ENCODE data around the gene HOMER2.

The HOMER2 gene

DNA sequence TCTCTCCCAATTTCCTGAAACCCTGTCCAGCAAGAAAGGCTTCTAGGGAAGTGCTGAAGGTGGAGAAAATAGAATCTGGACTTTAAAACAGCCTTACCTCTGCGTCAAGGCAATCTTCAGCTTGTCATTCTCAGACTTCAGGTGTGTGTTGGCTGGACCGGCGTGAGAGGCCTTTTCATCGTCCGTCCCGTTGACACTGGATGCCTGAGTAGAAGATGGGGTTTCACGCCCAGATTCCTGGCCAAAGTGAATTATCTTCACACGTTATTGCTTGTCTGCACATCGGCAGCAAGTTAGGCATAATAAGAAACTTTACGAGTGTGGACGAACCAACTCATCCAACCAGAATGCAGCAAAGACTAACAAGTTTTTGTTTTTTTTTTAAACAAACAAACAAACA is 93.6 kb downstream of the HOMER2 start:
- DNase-seq (ENCODE audit: low read depth in 2 of 2) = no peak

DNA sequence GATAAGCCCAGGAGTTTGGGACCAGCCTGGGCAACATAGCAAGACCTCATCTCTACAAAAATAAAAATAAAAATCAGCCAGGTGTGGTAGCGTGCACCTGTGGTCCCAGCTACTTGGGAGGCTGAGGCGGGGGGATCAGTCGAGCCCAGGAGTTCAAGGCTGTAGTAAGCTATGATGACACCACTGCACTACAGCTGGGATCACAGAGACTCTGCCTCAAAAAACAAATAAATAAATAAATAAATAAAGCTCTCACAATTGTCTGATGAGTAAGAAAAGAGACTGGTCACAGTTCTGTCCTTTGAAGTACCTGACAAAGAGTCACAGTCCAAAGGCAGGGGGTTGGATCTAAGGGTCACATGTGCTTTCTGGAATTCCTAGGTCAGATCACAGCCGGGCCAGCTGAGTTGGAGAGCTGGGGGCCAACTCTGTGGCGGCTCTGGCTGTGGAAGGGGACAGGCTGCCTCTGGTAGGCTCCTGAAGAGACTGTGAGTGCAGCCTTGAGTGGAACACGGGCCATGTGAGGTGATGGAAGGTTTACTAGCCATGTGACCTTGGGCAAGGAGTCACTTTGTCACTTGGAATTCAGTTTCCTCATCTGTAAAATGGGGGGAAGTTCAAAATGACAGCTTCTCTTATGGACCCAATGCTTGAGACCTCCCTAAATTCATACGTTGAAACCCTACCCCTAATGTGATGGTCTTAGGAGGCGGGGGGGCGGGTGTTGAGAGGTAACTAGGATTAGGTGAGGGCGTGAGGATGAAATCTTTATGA is 95.9 kb downstream of the HOMER2 start:
- DNase-seq (ENCODE audit: low read depth in 2 of 2) = no peak

- DNase-seq (ENCODE audit: low read depth in 2 of 2) = no peak
Observed at GRCh38 chr15:82855286-82856100, 97.0 kb downstream of the HOMER2 start.

DNA sequence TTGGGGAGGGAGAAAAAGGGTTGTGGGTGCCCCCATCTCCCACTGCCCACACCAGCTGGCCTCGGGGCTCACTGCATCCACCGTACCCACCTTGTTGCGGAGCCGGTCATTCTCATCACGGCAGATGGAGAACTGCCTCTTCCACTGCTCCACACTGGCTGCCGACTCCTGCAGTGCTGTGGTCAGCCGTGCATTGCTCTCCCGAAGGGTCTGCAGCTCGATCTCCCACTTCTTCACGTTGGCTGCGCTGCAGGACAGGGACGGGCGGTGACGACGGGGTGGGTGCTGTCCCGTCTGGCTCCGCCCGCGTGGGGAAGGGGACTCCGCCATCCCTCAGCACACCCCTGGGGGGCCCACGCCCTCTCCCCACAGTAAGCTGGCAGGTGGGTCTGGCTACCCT is 98.0 kb downstream of the HOMER2 start:
- no peak for DNase-seq (ENCODE audit: low read depth in 2 of 2)

- DNase-seq (ENCODE audit: low read depth in 2 of 2) = no peak
Observed at GRCh38 chr15:82852941-82853561, 99.5 kb downstream of the HOMER2 start.

DNA sequence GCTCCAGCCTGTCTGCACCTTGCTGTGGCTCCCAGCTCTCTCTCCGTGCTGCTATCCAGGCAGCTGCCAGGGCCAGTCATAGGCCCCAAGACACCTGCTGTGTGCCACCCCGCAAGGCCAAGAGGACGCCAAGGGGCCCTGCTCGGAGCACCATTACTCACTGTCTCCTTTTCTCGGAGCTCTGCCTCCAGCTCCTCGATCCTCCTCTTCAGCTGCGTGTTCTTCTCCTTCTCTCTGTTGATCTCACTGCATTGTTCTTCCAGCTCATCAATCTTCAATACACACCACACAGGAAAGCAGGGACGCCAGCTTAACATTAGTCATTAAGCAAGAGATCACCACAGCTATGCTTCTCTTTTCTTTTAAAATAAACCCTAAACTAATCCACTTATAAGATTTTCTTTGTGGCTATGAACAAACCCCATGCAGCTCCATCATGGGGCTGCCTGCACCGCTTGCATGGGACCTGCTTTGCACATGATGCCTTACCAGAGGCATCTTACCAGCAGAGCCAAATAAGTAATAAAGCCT is 100.5 kb downstream of the HOMER2 start:
- no peak for DNase-seq (ENCODE audit: low read depth in 2 of 2)

- DNase-seq (ENCODE audit: low read depth in 2 of 2) = no peak
Observed at GRCh38 chr15:82851306-82851850, 101.1 kb downstream of the HOMER2 start.

DNA sequence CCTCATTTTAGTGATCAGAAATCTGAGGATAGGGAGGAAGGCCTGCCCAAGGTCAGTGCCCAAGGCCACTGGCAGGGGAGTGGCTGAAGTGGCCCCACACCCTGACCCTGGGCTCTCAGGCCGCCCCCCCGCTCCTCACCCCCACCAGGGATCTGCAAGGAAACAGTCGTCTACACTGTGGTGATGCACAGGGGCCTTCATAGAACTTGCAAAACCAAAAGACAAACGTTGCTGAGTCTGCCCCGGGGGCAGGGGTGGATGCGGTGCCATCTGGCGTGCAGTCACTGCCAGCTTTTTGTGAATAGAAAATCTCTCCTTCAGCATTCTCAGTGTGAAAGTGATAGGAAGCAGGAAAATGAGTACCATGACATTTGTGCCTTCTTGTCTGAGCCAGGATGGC is 101.8 kb downstream of the HOMER2 start:
- no peak for DNase-seq (ENCODE audit: low read depth in 2 of 2)

- DNase-seq (ENCODE audit: low read depth in 2 of 2) = peak in 1 of 2 donors; percentile 6
Observed at GRCh38 chr15:82849556-82850512, 102.7 kb downstream of the HOMER2 start.

- no peak for DNase-seq (ENCODE audit: low read depth in 2 of 2)
Observed at GRCh38 chr15:82848241-82848993, 104.1 kb downstream of the HOMER2 start.

DNA sequence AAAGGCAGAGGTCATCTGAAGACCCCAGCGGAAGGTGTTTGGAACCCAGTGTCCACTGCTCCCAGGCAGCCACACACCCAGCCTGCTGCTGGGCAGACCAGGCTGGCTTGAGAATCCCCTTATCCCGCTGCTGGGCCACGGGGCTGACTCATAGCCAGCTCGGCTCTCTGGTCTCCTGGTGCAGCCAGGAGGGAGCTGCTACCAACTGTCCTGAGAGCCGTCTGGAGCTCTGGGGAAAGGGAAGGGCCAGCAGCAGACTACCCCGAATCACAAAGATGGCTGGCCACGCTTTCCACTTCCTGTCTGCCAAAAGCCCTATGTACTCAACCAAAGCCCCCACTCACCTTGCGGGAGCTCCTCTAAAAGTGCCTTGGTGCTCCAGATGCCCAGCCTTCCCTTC is 104.8 kb downstream of the HOMER2 start:
- no peak for DNase-seq (ENCODE audit: low read depth in 2 of 2)

GRCh38 chr15:82846621-82847020 is 105.9 kb downstream of the HOMER2 start:
- DNase-seq (ENCODE audit: low read depth in 2 of 2) = no peak

- DNase-seq (ENCODE audit: low read depth in 2 of 2) = no peak
Observed at GRCh38 chr15:82845686-82846085, 106.8 kb downstream of the HOMER2 start.

DNA sequence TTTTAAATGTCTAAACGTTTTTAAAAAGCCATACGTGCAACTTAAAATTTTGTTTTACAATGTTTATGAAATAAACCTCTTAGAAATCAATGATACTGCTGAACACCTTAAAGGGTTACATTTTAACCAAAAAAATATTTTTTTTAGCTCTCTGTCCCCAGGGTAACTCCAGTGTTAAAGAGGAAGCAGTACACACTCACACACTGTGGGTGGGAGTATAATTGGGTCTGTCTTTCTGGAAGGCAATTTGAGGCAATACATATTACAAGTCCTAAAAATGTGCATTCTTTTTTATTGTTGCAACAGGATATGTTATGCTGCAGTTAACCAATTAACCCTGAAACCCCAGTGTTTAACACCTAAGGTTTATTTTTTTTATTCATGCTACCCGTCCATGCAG is 109.0 kb downstream of the HOMER2 start:
- no peak for DNase-seq (ENCODE audit: low read depth in 2 of 2)

- DNase-seq (ENCODE audit: low read depth in 2 of 2) = no peak
Observed at GRCh38 chr15:82840166-82840565, 112.4 kb downstream of the HOMER2 start.

DNA sequence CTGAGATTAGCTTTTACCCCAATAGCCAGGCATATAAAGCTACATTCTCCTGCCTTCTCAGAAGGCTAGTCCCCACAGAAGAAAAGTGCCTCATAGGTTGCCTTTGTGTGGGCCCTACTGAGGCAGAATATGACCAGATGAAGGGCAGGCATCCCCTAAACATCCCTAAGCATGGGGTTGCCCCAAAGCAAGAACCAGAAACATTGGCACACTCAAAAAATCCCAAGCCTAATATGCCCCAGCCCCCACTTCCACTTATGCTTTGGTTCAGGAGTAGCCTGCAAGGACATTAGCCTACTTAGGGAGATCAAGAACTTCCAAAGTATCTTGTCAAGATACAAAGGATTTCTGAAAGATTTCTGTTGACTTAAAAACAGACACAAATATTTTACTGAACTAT is 113.4 kb downstream of the HOMER2 start:
- no peak for DNase-seq (ENCODE audit: low read depth in 2 of 2)

DNA sequence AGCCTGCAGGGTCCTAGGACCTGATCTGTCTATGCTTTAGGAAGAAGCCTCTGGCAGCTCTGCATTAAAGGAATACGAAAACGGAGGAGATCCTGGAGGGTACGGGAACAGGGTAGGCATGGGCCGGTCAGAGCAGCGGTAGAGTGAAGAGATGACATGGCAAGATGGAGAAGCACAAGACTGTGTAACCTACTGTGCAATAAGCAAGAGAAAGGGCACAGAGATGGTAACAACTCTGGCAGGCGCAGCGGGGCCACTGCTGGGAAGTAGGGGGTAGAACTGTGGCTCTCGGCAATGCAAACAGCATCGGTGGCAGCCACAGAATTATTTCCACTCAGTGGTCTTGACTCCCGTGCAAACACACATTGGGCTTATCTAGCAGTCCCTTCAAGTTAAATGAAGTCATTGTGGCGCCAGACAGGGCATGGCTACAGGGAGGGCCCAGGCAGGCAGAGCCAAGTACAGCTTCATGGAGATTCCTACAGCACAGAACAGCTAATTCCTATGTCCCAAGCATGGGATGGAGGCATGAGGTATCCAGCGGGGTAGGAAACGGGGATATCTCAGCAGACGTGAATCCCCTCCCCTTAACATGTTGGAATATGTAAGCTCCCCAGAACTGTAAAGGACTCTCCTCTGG is 114.3 kb downstream of the HOMER2 start:
- DNase-seq (ENCODE audit: low read depth in 2 of 2) = no peak

GRCh38 chr15:82835391-82835917 is 117.1 kb downstream of the HOMER2 start:
- no peak for DNase-seq (ENCODE audit: low read depth in 2 of 2)

DNA sequence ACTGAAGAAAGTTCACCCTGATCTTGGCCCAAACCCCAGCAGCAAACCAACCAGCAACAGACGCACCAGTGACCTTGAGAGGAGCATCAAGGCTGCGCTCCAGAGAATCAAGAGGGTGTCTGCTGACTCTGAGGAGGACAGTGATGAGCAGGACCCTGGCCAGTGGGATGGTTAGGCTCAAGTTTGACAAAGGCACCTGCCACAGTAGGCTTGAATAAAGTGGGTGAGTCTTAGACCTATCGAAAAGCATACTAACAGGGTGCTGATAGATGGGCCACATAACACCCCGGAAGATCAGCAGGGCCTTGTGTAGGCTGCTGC is 119.2 kb downstream of the HOMER2 start:
- no peak for DNase-seq (ENCODE audit: low read depth in 2 of 2)

All from stimulated activated CD8-positive, alpha-beta memory T cell treated with anti-CD3 and anti-CD28 coated beads, Interleukin-7, amount 100 ng/mL, for 4 hours (primary cell).